ENCODE results near the gene DMRTC2.

The DMRTC2 gene

GRCh38 chr19:41801792-41802211 lies 43.0 kb upstream of the DMRTC2 start:
- Histone ChIP-seq H3K27me3 (ENCODE audit: low read depth, low read length) (peaks cover under 1% of the 10 kb centered on the region; the same call in 1 of the 2 replicates), H2AFZ (ENCODE audit: low read depth, low read length) (peak overlapping the region; percentile 37; the same call in 1 of the 2 replicates), H3K27ac (ENCODE audit: low read length) (no peak overlapping the region), H3K79me2 (ENCODE audit: low read length) (no peaks in the 10 kb centered on the region), H3K9ac (ENCODE audit: low read length) (no peak overlapping the region), H3K4me2 (ENCODE audit: low read length) (peak overlapping the region; percentile 9; the same call in 1 of the 2 replicates), H3K4me1 (ENCODE audit: low read length) (peaks cover 13% of the 10 kb centered on the region), H3K4me3 (ENCODE audit: low read length) (no peak overlapping the region), H3K9me3 (ENCODE audit: insufficient read depth, low read length) (no peaks in the 10 kb centered on the region), H4K20me1 (ENCODE audit: insufficient read depth, low read length) (no peaks in the 10 kb centered on the region), H3K36me3 (replicated peaks; ENCODE audit: low read depth, low read length) (no peaks in the 10 kb centered on the region)
- TF ChIP-seq EZH2phosphoT487 (IDR thresholded peaks at IDR 0.05; ENCODE audit: low read depth) (no peak), CTCF (IDR thresholded peaks at IDR 0.05; ENCODE audit: low read depth, low read length) (no peak)

- Histone ChIP-seq H3K4me3 (ENCODE audit: low read length) (no peak overlapping the region), H3K9me3 (ENCODE audit: insufficient read depth, low read length) (no peaks in the 10 kb centered on the region), H3K36me3 (replicated peaks; ENCODE audit: low read depth, low read length) (no peaks in the 10 kb centered on the region), H3K79me2 (ENCODE audit: low read length) (no peaks in the 10 kb centered on the region), H3K4me2 (ENCODE audit: low read length) (no peak overlapping the region), H3K27ac (ENCODE audit: low read length) (no peak overlapping the region), H3K4me1 (ENCODE audit: low read length) (peaks cover 13% of the 10 kb centered on the region), H4K20me1 (ENCODE audit: insufficient read depth, low read length) (no peaks in the 10 kb centered on the region), H2AFZ (ENCODE audit: low read depth, low read length) (no peak overlapping the region), H3K9ac (ENCODE audit: low read length) (no peak overlapping the region), H3K27me3 (ENCODE audit: low read depth, low read length) (no peaks in the 10 kb centered on the region)
- TF ChIP-seq EZH2phosphoT487 (IDR thresholded peaks at IDR 0.05; ENCODE audit: low read depth), result no peak
- no peak for TF ChIP-seq CTCF (IDR thresholded peaks at IDR 0.05; ENCODE audit: low read depth, low read length)
These were observed 42.1 kb upstream of the DMRTC2 start for GRCh38 chr19:41802770-41803169.

- H3K4me2 ChIP-seq (ENCODE audit: low read length), result no peak overlapping the region
- H2AFZ ChIP-seq (ENCODE audit: low read depth, low read length), result no peak overlapping the region
- H3K27me3 ChIP-seq (ENCODE audit: low read depth, low read length), result no peaks in the 10 kb centered on the region
- no peaks in the 10 kb centered on the region for H3K79me2 ChIP-seq (ENCODE audit: low read length)
- no peaks in the 10 kb centered on the region for H3K9me3 ChIP-seq (ENCODE audit: insufficient read depth, low read length)
- no peak for TF ChIP-seq EZH2phosphoT487 (IDR thresholded peaks at IDR 0.05; ENCODE audit: low read depth)
- H3K27ac ChIP-seq (ENCODE audit: low read length), result no peak overlapping the region
- peaks cover 13% of the 10 kb centered on the region for H3K4me1 ChIP-seq (ENCODE audit: low read length)
- H3K9ac ChIP-seq (ENCODE audit: low read length), result no peak overlapping the region
- H3K36me3 ChIP-seq (replicated peaks; ENCODE audit: low read depth, low read length), result no peaks in the 10 kb centered on the region
- no peak overlapping the region for H3K4me3 ChIP-seq (ENCODE audit: low read length)
- no peaks in the 10 kb centered on the region for H4K20me1 ChIP-seq (ENCODE audit: insufficient read depth, low read length)
These were observed 40.5 kb upstream of the DMRTC2 start for GRCh38 chr19:41804336-41804735.

- Histone ChIP-seq H3K36me3 (replicated peaks; ENCODE audit: low read depth, low read length) (no peaks in the 10 kb centered on the region), H3K4me3 (ENCODE audit: low read length) (no peak overlapping the region), H3K4me2 (ENCODE audit: low read length) (no peak overlapping the region), H3K79me2 (ENCODE audit: low read length) (no peaks in the 10 kb centered on the region), H3K4me1 (ENCODE audit: low read length) (peaks cover 18% of the 10 kb centered on the region), H3K9ac (ENCODE audit: low read length) (no peak overlapping the region), H2AFZ (ENCODE audit: low read depth, low read length) (no peak overlapping the region), H3K9me3 (ENCODE audit: insufficient read depth, low read length) (no peaks in the 10 kb centered on the region), H4K20me1 (ENCODE audit: insufficient read depth, low read length) (no peaks in the 10 kb centered on the region), H3K27ac (ENCODE audit: low read length) (no peak overlapping the region), H3K27me3 (ENCODE audit: low read depth, low read length) (no peaks in the 10 kb centered on the region)
- TF ChIP-seq CTCF (IDR thresholded peaks at IDR 0.05; ENCODE audit: low read depth, low read length) (no peak), EZH2phosphoT487 (IDR thresholded peaks at IDR 0.05; ENCODE audit: low read depth) (no peak)
These were observed 37.7 kb upstream of the DMRTC2 start for GRCh38 chr19:41807176-41807575.
